ENCODE results near the gene LIMK1. TPM values are rescaled to one million over a fixed set of nuclear protein-coding genes. Genes with fewer than 3 reads are reported as not detected.
"Not testable (repeated sequence)": the region's sequence is repeated elsewhere in the genome, so short reads cannot be mapped to it uniquely, and the experiment has no call there.

The LIMK1 gene
- polyA plus RNA-seq, 12 donors = 9.6 to 34.0 (median 14.5) TPM; not detected in 1

DNA sequence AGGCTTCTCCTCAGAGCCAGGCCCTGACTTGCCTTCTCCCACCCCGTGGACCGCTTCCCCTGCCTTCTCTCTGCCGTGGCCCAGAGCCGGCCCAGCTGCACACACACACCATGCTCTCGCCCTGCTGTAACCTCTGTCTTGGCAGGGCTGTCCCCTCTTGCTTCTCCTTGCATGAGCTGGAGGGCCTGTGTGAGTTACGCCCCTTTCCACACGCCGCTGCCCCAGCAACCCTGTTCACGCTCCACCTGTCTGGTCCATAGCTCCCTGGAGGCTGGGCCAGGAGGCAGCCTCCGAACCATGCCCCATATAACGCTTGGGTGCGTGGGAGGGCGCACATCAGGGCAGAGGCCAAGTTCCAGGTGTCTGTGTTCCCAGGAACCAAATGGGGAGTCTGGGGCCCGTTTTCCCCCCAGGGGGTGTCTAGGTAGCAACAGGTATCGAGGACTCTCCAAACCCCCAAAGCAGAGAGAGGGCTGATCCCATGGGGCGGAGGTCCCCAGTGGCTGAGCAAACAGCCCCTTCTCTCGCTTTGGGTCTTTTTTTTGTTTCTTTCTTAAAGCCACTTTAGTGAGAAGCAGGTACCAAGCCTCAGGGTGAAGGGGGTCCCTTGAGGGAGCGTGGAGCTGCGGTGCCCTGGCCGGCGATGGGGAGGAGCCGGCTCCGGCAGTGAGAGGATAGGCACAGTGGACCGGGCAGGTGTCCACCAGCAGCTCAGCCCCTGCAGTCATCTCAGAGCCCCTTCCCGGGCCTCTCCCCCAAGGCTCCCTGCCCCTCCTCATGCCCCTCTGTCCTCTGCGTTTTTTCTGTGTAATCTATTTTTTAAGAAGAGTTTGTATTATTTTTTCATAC is 38.0 kb downstream of the LIMK1 start:
- no peak for DNase-seq

- DNase-seq = not testable (repeated sequence)
Observed at GRCh38 chr7:74123892-74124291, 40.3 kb downstream of the LIMK1 start.

DNA sequence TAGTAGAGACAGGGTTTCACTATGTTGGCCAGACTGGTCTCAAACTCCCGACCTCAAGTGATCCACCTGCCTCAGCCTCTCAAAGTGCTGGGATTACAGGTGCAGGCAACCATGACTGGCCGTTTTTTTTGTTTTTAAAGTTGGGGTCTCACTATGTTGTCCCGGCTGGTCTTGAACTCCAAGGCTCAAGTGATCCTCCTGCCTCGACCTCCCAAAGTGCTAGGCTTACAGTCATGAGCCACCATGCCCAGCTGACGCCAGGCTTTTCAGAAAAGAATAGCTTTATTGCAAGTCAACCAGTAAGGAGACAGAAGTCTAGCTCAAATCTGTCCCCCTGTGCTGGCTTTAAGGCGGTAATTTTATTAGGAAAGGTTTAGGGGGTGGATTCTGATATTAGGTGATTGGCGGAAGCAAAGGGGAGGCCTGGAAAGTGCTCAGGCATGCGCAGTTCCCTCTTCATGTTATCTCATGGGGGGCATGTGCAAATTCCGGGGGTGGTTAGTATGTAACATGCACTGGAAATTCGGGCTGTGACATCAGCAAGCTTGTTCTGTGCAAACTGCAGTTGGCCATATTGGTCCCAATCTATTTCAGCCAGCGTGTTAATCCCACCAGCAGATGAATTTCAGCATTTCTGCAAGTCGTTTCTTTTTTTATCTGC is 42.7 kb downstream of the LIMK1 start:
- no peak for DNase-seq

DNA sequence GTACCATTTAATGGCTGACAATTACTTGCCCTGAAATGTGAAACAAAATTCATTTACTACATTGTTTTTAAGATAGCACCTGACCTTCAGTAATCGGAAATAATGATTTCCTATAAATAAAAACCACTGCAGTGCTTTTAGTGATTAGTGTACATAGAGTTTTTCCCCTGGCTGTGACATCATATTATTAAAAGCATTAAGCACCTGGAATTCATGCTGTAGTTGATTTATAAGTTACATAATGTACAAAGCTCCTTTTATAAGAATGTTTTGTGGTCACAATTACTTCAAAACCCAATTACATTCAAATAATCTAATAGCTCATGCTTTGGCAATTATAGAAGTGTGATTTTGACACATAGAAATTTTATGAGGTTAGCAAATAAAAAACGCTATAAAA is 46.3 kb downstream of the LIMK1 start:
- no peak for DNase-seq

GRCh38 chr7:74130518-74130917 is 46.9 kb downstream of the LIMK1 start:
- no peak for DNase-seq

DNA sequence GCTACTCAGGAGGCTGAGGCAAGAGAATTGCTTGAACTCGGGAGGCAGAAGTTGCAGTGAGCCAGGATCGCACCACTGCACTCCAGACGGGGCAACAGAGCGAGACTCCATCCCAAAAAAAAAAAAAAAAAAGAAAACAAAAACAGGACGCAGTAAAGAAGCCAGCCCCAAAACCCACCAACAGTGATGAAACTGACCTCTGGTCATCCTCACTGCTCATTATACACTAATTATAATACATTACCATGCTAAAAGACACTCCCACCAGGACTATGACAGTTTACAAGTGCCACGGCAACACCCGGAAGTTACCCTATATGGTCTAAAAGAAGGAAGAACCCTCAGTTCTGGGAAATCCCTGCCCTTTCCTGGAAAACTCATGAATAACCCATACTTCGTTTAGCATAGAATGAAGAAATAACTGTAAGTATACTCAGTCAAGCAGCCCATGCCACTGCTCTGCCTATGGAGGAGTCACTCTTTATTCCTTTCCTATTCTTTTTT is 50.6 kb downstream of the LIMK1 start:
- DNase-seq = no peak

DNA sequence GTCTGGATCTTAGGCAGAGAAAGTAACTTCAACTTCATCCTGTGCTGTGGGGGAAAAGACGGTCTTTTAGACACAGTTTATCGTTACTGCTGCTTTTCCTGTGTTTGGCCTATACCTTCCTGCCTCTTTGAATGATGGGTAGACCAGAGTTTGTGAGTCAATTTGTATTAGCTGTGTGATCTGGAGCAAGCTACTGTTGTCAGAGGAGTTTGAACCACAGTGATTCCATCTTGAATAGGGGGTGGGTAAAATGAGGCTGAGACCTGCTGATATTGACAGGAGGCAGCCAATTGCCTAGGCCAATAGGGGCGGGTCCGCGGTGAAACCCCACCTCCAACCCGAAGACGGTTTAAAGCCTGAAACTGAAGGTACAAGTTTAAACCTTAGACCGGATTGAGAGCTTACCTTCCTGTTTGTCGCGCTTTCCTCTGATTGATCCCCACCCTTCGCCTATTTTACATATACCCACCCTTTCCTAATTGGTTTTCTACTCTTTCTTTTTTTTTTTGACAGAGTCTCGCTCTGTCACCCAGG is 54.8 kb downstream of the LIMK1 start:
- no peak for DNase-seq

DNA sequence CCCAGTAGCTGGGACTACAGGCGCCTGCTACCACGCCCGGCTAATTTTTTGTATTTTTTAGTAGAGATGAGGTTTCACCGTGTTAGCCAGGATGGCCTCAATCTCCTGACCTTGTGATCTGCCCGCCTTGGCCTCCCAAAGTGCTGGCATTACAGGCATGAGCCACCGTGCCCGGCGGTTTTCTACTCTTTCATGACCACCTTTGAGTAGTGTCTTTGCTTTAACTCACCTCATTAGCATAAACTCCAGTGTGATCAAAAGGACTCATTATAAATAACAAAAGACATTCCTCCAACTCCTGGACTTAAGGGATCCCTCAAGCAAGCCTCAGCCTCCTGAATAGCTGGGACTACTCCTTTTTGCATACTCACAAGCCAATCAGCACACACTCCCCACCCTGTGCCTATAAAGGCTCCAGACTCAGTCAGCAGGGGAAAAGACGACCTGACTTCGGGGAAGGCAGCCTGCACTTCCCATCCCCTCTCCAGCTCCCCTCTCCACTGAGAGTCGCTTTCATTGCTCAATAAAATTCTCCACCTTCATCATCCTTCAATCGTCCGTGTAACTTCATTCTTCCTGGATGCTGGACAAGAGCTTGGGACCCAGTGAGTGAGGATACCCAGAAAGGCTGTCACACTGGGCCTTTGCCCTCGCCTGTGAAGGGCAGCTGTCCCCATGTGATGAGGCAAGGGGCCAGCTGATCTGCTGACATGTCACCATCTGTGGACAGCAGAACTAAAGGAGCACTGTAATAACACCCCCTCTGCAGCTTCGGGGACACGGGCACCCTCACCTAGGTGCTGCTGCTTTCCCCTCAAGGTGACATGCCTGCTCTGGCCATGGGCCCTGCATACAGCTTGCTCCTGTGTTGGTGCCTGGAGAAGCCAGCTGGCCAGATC is 55.6 kb downstream of the LIMK1 start:
- no peak for DNase-seq

GRCh38 chr7:74141705-74142104 is 58.1 kb downstream of the LIMK1 start:
- no peak for DNase-seq

DNA sequence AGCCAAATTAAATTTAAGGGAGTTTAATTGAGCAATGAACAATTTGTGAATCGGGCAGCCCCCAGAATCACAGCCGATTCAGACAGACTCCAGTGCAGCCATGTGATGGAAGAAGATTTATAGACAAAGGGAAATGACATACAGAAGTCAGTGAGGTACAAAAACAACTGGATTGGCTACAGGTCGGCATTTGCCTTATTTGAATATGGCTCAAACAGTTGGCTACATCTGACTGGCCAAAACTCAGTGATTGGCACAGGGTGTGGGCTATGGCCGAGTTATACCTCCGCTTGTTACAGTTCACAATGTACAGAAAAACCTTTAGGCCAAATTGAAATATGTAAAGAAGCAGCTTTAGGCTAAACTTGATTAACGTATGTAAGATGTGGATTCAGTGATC is 59.8 kb downstream of the LIMK1 start:
- DNase-seq = no peak

DNA sequence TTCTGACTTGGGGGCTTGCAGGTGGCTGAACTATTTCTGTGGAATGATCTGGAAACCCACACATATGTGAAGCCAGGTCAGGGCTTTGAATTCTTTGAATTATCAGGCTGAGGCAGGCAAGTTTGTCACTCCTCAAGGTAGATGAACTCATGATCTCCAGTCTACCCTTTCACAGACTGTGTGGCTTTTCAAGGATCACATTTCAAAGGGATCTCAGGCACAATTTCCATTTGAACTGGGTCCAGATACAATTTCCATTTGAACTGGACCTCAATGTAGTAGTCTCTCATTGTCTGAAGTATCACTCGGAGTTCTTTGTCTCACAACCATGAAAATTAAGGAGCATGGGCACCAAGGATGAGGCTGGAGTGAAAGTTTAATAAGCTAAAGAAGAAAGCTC is 64.9 kb downstream of the LIMK1 start:
- no peak for DNase-seq

- no peak for DNase-seq
Observed at GRCh38 chr7:74149071-74149470, 65.5 kb downstream of the LIMK1 start.

GRCh38 chr7:74149603-74150002 is 66.0 kb downstream of the LIMK1 start:
- DNase-seq = peak; percentile 59

DNA sequence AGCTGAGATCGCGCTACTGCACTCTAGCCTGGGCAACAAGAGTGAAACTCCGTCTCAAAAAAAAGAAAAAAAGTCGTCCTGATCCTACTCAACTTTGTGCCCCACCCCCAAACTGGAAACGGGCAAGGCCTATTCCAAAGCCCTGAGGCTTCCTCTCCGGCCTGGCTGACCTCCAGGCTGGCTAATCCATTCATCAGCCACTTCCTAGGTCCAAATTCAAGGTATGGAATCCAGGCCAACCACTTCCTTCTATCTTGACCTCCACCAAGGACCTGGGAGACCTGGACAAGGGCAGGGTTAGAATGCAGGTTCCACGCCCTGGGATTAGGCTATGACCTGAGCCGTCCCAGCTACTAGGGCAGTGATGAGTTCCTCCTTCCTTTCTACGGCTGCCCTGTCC is 70.1 kb downstream of the LIMK1 start:
- DNase-seq = no peak

DNA sequence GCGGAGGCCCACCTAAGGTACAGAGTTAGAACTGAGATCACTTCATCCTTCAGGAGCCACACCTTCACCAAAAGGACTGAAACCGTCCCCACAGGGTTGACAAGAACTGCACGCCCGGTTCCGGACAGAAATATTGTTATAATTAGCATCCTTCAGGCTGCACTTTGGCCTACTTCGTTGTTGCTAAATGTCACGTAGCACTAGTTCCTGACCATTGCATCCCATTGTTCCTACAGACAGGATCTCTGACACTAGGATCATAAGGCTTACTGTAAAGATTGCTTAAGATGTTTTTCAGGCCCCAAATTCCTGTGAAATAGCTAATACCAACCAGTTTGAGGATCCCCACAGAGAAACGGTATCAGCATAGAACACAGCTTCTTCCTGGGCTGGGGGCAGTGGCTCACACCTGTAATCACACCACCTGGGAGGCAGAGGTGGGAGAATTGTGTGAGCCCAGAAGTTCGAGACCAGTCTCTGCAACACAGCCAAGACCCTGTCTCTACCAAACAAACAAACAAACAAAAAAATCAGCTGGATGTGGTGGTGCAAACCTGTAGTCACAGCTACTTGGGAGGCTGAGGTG is 72.3 kb downstream of the LIMK1 start:
- no peak for DNase-seq

DNA sequence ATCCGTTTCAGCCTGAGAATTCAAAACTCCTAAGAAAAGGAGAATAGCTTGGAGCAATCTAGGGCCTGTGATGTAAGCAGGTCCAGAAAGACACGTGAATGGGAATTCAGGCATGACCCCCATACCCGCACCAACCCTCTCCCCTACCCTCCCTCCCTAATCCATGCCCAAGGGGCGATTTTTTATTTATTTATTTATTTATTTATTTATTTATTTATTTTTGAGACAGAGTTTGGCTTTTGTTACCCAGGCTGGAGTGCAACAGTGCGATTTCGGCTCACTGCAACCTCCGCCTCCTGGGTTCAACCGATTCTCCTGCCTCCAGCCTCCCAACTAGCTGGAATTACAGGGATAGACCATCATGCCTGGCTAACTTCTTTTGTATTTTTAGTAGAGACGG is 74.0 kb downstream of the LIMK1 start:
- no peak for DNase-seq

DNA sequence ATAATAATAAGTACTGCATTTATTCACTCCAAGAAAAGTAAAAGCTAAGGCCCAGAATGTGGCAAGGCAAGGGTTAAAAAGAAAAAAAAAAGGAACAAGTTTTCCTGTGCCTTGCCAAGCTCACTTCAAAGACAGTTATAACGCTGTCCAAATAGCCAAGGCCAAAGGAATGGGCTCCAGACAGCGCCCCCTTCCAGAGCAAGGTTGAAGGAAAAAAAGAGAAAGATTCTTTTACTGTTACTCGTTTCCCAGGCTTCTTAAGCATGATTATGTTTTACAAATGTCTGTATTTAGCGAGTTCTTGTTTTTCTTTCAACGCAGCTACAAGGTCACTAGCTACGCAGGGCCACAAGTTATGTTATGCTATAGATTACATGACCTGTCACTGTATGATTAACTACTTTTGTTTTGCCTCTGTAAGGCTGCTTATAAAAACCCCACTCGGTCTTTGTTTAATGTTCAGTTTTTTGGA is 81.4 kb downstream of the LIMK1 start:
- DNase-seq = peak; percentile 29

GRCh38 chr7:74165867-74166593 is 82.4 kb downstream of the LIMK1 start:
- no peak for DNase-seq

- DNase-seq = not testable (repeated sequence)
Observed at GRCh38 chr7:74167324-74167723, 83.7 kb downstream of the LIMK1 start.
